Epithelial cell of proximal tubule (primary cell): ENCODE measurements around the gene FBXL7. TPM values are rescaled to one million over a fixed set of nuclear protein-coding genes. Genes with fewer than 3 reads are reported as not detected.

Source experiments
- DNase-seq: peaks from one replicate; pipeline ENCODE4 v3.0.0-alpha.2; 2011; ENCODE audit warnings: low read depth
- H3K4me3 ChIP-seq: 2 replicates; pipeline ENCODE4 v1.5.1; 2011; ENCODE audit warnings: low read depth, mild to moderate bottlenecking, low read length
- total RNA-seq: library from RNA; depleted of rRNA; stranded (reverse); fragments of >200 nt; gene quantifications from 2 replicates; pipeline ENCODE4 v1.2.3, GENCODE V29; 2015
- TF ChIP-seq, protein P1 (sequence below): conservative IDR thresholded peaks from 2 replicates; pipeline ENCODE4 v1.5.1; 2012; ENCODE audit warnings: low read depth, mild to moderate bottlenecking, low read length

Gene FBXL7
- total RNA-seq, 1 donor from 2014 or later: 5.6 TPM

DNA sequence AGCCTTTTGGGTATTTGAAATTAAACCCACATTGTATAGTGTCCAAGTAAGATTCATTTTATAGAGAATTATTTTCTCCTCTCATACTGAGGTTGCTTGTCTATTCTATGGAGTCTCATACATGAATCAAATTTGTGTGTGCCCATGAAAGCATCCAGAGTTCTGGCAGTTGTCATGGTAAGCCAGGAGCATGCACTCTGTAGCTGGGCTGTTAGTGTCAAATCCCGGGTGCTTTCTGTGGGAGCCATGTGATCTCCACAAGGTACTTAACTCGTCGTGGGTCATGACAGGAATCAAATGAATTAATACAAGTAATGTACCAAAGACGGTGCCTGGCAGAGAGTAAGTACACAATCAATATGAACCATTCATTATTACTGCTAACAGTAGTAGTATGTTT, 58.7 kb downstream of the FBXL7 start:
- no peak for DNase-seq

DNA sequence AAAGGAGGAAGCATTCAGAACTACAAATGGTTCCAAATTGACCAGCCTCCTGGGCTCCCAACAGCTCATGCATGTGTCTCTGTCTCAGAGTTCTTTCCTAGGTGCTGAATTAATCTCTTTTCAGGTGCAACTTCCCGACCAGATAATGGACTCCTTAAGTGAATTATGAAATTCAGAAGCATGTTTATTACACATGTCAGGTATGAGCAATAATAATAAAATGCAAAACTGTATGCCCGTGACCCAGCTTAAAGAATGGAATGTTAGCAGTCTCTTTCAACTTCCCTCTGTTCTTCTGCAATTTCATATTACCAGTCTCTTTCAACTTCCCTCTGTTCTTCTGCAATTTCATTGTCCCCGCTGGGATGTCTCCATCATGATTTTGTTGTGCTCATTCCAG, 60.4 kb downstream of the FBXL7 start:
- TF ChIP-seq, protein P1, sequence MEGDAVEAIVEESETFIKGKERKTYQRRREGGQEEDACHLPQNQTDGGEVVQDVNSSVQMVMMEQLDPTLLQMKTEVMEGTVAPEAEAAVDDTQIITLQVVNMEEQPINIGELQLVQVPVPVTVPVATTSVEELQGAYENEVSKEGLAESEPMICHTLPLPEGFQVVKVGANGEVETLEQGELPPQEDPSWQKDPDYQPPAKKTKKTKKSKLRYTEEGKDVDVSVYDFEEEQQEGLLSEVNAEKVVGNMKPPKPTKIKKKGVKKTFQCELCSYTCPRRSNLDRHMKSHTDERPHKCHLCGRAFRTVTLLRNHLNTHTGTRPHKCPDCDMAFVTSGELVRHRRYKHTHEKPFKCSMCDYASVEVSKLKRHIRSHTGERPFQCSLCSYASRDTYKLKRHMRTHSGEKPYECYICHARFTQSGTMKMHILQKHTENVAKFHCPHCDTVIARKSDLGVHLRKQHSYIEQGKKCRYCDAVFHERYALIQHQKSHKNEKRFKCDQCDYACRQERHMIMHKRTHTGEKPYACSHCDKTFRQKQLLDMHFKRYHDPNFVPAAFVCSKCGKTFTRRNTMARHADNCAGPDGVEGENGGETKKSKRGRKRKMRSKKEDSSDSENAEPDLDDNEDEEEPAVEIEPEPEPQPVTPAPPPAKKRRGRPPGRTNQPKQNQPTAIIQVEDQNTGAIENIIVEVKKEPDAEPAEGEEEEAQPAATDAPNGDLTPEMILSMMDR: no peak
- no peak overlapping the region for H3K4me3 ChIP-seq
- no peak for DNase-seq

More for the DNA sequence above, 58.7 kb downstream of the FBXL7 start:
- no peak overlapping the region for H3K4me3 ChIP-seq
- TF ChIP-seq, protein P1: no peak

DNA sequence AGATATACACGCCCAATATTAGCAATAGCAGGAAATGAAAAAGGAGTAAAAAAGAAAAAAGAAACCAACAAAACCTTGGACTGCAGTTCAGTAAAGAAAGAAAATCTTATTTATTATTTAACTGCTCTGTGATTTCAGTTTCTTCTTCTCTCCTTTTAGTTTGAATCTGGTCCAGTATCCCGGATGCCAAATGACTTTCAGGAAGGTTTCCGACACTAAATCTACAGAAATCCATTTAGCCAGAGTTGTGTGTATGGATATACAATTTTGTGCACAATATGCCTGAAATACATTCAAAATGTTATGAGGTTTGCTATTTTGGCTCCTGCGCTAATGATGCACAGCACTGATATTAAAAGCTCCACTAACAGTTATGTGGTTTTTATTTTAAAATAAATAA, 64.5 kb downstream of the FBXL7 start:
- no peak overlapping the region for H3K4me3 ChIP-seq
- TF ChIP-seq, protein P1: no peak
- no peak for DNase-seq

DNA sequence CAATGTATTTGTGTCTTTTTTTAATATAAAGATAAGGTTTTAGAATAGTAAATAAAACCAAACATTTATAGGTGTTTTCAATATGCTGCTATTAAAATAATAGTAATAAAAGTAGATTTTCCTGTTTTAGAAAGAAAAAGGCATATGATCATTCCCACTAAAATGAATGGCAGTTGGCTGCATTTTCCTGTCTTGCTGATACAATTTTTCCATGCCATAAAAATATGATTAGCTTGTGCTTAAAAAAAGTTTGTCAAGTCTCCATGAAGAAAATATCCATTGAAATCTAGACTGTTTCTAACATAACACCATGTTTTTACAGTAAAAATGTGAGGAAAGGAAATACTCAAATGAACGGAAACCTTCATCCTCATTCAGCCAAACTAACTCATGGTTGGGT, 65.0 kb downstream of the FBXL7 start:
- DNase-seq: no peak
- no peak overlapping the region for H3K4me3 ChIP-seq
- TF ChIP-seq, protein P1: no peak

DNA sequence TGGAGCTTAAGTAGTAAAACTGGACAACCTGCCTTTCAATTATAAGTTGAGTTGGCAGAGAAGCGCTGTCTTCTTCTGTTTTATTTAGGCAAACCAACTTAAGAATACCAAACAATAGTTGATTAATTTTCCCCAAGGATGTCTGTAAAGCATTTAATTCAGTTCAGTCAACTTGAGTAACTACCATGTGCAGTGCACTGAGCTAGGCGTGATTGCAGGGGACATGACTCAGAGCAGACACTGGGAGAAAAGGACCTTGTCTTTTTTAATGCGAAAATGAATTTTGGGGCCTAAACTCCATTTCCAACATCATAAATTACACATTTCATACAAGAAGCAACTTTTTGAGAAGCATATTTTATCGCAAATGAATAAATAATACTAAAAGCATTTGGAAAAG, 66.3 kb downstream of the FBXL7 start:
- no peak overlapping the region for H3K4me3 ChIP-seq
- TF ChIP-seq, protein P1: no peak
- DNase-seq: no peak

DNA sequence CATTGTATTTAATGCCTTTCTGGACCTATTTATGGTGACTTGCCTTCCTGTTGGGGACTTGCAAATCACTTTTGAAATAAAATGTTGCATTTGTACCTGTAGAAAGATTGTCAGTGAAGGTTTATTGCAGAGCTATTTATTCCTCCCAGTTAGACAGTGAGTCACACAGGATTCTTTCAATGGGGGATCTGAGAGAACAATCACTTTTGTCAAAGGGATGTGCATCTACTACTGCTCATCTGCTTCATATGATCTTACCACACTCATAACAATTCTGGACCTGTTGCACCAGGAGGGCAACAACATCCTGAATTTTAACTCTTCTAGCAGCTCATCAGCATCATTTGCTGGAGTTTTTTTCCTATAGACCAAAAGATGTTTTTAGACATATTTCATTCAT, 66.8 kb downstream of the FBXL7 start:
- TF ChIP-seq, protein P1: no peak
- H3K4me3 ChIP-seq: no peak overlapping the region
- no peak for DNase-seq

DNA sequence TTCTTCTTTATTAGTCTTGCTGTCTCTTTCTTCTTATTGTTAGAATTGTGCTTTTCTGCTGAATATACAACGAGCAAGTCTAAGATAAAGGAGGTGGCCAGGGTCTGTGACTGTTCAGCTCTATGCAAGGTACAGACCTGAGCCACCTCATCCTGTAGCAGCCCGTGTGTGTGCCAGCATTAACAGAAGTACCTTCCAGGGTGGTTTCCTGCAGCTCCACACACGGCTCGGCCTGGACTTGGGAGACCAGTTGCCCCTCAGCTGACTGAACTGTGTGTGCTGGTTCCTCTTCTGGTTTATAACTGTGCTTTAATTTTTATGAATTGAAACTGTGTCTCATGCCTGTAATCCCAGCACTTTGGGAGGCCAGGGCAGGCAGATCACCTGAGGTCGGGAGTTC, 70.5 kb downstream of the FBXL7 start:
- no peak for DNase-seq
- TF ChIP-seq, protein P1: no peak
- no peak overlapping the region for H3K4me3 ChIP-seq
